ENCODE data around the gene KLF16.

Gene KLF16

GRCh38 chr19:1854039-1854541 lies 9.3 kb downstream of the KLF16 start:
- DNase-seq: no peak

- peak; percentile 39 for DNase-seq
Observed at GRCh38 chr19:1853295-1854038, 9.9 kb downstream of the KLF16 start.

- DNase-seq: no peak
Observed at GRCh38 chr19:1852581-1853128, 10.7 kb downstream of the KLF16 start.

- DNase-seq: no peak
Observed at GRCh38 chr19:1851654-1852580, 11.5 kb downstream of the KLF16 start.

- DNase-seq: no peak
Observed at GRCh38 chr19:1850809-1851653, 12.3 kb downstream of the KLF16 start.

GRCh38 chr19:1849886-1850398 lies 13.4 kb downstream of the KLF16 start:
- no peak for DNase-seq

- DNase-seq: no peak
Observed at GRCh38 chr19:1849132-1849474, 14.3 kb downstream of the KLF16 start.

- DNase-seq: peak; percentile 79
Observed at GRCh38 chr19:1848399-1849131, 14.8 kb downstream of the KLF16 start, which contains the start of gene REXO1. Gene REXO1, minus strand, starts transcription at chr19:1848483. Its CDS starts 125 bp downstream, at chr19:1848358.

- no peak for DNase-seq
Observed at GRCh38 chr19:1847684-1848398, 15.5 kb downstream of the KLF16 start.

- no peak for DNase-seq
Observed at GRCh38 chr19:1847348-1847683, 16.1 kb downstream of the KLF16 start.

GRCh38 chr19:1846517-1847204 lies 16.7 kb downstream of the KLF16 start:
- no peak for DNase-seq

- DNase-seq: no peak
Observed at GRCh38 chr19:1845642-1846041, 17.7 kb downstream of the KLF16 start.

GRCh38 chr19:1845125-1845515 lies 18.3 kb downstream of the KLF16 start:
- no peak for DNase-seq

GRCh38 chr19:1844513-1845124 lies 18.8 kb downstream of the KLF16 start:
- DNase-seq: no peak

- DNase-seq: no peak
Observed at GRCh38 chr19:1843646-1844394, 19.6 kb downstream of the KLF16 start.

GRCh38 chr19:1843116-1843515 lies 20.3 kb downstream of the KLF16 start:
- no peak for DNase-seq

GRCh38 chr19:1841209-1841924 lies 22.0 kb downstream of the KLF16 start:
- no peak for DNase-seq

GRCh38 chr19:1840541-1841115 lies 22.8 kb downstream of the KLF16 start:
- no peak for DNase-seq

Data from NCI-H1694 (cell line).